ENCODE measurements around the gene SHISA7.
"Not testable (repeated sequence)": the region's sequence is repeated elsewhere in the genome, so short reads cannot be mapped to it uniquely, and the experiment has no call there.

SHISA7 gene

GRCh38 chr19:55446060-55446459 is 3.0 kb upstream of the SHISA7 start:
- DNase-seq (ENCODE audit: low read depth), result no peak

DNA sequence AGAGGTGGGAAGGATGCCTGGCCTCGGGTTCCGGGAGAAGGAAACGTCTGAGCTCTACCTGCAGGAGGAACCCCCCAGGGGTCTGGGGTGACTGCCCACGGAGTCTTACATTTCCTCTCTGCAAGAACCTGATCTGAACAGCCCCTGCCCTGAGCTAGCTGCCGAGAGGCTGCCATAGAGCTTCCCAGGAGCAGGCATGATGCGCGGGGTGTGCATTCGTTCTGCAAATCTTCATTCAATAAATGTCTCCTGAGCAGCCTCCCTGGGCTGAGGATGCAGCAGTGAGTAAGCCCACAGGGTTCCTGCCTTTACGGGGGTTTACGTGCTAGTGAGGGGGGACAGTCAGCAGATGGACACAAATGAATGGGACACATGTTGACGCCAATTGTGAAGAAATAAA is 1.5 kb upstream of the SHISA7 start:
- no peak for DNase-seq (ENCODE audit: low read depth)

- DNase-seq (ENCODE audit: low read depth), result no peak
Observed at GRCh38 chr19:55443824-55444480, 852 bp upstream of the SHISA7 start.

- no peak for DNase-seq (ENCODE audit: low read depth)
Observed at GRCh38 chr19:55442372-55442961, 633 bp downstream of the SHISA7 start.

- no peak for DNase-seq (ENCODE audit: low read depth)
Observed at GRCh38 chr19:55441692-55442321, 1.3 kb downstream of the SHISA7 start.

DNA sequence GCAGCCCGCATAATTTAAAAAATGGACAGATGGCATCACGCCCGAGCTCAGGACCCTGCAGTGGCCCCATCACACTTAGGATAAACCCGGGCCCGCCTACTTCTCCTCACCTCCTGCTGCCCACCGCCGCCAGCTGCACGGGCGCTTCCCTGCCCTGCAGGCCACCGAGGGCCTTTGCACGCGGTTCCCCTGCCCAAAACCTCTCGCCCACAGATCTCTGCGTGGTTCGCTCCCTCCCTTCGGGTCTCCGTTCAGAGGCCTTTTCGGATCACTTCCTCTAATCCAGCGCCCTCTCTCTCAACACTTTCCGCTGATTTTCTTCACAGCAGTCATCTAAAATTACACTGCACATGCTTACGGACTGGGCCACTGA is 1.8 kb downstream of the SHISA7 start:
- DNase-seq (ENCODE audit: low read depth), result no peak

DNA sequence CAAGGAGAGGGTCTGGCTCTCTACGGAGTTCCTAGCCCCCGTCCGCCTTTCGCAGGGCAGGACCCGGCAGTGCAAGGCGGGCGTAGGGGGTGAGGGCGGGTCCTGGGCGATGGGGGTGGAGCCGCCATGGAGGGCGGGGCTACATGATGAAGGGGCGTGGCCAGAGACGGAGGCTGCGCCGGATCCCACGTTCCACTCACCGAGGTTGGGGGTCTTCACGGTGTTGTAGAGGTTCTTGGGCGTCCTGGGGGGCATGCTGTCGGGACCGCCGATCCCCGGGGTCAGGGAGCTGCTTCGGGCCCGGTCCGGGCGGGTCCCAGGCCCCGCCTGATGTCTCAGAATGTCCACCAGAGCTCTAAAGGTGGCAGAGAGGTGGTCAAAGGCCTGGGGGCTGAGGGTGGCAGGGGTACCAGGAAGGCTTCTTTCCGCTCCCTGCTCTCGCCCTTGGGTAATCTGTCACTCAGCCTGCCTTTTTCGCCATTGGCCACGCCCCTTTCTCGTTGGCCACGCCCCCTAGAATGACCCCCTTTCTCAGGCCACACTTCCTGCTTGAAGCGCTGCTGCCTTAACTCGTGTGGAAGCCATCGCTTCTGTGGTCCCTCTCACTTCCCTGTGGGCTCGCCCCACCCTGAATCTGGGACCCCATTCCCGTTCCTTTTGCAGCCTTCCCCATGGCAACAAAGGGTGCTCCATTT is 2.5 kb downstream of the SHISA7 start:
- DNase-seq (ENCODE audit: low read depth), result peak; percentile 27

- no peak for DNase-seq (ENCODE audit: low read depth)
Observed at GRCh38 chr19:55439052-55439451, 4.0 kb downstream of the SHISA7 start.

DNA sequence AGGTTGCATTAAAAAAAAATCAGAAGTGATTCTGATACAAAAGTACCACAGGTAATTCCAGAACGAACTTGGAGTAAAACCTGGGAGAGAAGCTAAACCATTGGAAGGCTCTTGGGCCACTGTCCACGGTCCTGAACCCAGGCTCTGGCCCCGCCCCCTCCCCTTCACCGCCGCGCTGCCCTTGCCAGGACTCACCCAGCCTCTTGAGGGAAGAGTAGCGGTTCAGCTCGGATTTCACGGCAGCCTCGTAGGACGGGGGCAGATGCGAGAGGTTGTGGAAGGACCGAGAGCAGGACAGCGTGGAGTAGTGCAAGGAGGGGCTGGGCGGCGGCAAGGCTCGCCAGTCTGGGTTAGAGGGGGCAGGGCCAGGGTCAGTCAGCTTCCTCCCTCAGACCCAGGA is 5.7 kb downstream of the SHISA7 start:
- peak; percentile 72 for DNase-seq (ENCODE audit: low read depth)

DNA sequence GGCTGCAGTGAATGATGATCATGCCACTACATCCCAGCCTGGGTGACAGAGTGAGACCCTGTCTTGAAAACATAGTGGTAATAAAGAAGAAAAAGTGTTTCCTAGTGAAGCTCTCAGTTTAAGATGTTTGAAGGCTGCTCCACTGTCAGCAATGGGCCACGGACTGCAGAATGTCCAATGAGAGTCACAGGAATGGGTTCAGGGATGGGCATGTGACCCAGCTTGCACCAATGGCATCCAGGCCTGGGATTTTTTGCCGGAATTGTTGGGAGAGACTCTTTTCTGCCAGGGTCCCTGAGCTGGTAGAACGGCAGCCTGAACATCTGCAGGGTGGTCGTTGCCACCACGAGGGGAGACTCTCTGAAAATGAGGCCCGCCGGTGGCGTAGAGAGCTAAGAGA is 6.3 kb downstream of the SHISA7 start:
- DNase-seq (ENCODE audit: low read depth), result no peak

DNA sequence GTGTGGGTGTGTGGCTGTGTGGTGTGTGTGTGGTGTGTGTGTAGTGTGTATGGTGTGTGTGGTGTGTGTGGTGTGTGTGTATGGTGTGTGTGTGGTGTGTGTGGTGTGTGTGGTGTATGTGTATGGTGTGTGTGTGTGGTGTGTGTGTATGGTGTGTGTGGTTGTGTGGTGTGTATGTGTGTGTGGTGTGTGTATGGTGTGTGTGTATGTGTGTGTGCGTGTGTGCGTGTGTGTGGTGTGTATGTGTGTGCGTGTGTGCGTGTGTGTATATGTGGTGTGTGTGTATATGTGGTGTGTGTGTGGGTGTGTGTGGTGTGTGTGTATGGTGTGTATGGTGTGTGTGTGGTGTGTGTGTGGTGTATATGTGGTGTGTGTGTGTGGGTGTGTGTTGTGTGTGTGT is 8.1 kb downstream of the SHISA7 start:
- DNase-seq (ENCODE audit: low read depth), result no peak

DNA sequence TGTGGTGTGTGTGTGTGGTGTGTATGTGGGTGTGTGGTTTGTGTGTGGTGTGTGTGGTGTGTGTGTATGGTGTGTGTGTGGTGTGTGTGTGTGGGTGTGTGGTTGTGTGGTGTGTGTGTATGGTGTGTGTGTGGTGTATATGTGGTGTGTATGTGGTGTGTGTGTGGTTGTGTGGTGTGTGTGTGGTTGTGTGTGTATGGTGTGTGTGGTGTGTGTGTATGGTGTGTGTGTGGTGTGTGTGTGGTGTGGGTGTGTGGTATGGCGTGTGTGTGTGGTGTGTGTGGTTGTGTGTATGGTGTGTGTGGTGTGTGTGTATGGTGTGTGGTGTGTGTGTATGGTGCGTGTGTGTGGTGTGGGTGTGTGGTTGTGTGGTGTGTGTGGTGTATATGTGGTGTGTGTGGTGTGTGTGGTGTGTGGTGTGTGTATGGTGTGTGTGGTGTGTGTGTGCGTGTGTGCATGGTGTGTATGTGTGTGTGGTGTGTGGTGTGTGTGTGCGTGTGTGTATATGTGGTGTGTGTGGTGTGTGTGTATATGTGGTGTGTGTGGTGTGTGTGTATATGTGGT is 8.7 kb downstream of the SHISA7 start:
- DNase-seq (ENCODE audit: low read depth), result no peak

GRCh38 chr19:55433292-55433691 is 9.8 kb downstream of the SHISA7 start:
- no peak for DNase-seq (ENCODE audit: low read depth)

DNA sequence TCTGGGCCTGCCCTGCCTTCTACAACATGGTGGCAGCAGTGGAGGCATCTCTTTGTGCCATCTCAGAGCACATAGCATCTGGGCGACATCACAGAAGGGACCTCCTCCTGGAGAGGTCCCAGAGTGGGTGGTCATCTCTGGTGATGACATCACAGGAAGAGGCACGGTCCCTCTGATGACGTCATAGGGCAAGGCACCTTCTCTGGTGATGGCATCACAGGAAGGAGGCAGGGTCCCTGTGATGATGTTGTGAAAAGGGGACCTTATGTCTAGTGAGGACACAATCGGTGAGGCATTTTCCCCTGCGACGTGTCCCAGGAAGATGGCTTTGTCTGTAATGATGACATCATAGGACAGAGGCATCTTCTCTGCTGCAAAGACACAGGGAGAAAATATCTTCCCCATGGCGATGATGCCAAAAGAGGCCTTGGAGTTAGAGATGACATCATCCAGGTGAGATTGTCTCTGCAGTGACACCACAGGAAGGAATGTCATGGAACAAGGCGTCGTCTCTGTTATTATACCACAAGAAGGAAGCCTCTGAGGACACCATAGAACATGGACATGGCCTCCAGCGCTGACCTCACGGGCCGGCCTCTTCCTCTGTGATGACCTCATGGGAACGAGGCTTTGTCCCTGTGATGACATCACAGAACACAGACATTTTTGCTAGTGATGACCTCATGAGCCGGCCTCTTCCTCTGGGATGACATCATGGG is 10.7 kb downstream of the SHISA7 start:
- peak; percentile 24 for DNase-seq (ENCODE audit: low read depth)

DNA sequence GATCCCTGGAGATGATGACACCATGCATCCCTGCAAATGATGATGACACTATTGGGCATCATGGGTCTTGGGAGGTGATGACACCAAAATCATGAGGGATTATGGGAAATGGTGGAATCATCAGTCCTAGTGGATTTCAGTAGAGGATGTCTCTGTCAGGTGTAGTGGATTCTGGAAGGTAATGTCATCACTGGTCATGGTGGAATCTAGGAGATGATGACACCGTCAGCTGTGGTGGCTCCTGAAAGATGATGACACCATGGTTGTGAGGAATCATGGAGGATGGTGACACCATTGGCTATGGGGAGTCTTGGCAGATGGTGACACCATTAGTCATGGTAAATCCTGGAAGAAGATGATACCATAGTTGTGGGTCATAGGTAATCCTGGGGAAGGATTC is 11.9 kb downstream of the SHISA7 start:
- DNase-seq (ENCODE audit: low read depth), result no peak

GRCh38 chr19:55426042-55426441 is 17.1 kb downstream of the SHISA7 start:
- no peak for DNase-seq (ENCODE audit: low read depth)

DNA sequence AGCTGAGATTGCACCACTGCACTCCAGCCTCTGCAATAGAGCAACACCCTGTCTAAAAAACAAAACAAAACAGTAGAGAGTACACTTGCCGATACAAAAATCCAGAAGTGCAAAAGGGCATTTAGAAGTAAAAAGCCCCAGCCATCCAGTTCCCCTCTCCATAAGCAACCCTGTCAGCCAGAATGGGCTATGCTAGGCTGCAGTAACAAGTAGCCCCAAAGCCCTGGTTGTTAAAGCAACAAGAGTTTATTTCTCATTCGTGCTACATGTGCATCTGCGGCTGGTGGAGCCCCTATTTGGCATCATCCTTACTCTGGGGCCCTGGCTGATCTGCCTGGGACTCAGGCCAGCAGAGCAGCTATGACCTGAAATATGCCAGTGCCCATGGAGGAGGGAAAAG is 18.6 kb downstream of the SHISA7 start:
- DNase-seq (ENCODE audit: low read depth), result no peak

- DNase-seq (ENCODE audit: low read depth), result no peak
Observed at GRCh38 chr19:55423225-55424005, 19.7 kb downstream of the SHISA7 start.

GRCh38 chr19:55421281-55421680 is 21.8 kb downstream of the SHISA7 start:
- not testable (repeated sequence) for DNase-seq (ENCODE audit: low read depth)

GRCh38 chr19:55419624-55420236 is 23.4 kb downstream of the SHISA7 start:
- DNase-seq (ENCODE audit: low read depth), result no peak

DNA sequence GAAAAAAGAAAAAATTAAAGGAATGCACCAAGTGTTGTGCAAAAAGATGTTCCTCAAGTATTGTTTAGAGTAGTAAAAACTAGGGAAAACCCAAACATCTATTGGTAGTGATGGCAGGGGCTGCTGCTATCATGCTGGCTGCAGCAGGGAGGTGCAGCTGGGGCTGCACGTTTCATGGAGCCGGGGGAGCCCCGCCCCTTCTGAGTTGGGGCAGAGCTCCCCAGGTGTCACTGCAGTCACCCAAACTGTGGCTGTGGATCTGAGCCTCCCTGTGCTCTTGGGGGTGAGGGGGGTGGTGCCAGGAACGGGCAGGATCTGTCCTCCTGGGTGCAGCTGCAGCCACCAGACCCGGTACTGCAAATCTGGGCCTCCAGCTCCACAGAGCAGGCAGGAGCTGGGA is 24.0 kb downstream of the SHISA7 start:
- DNase-seq (ENCODE audit: low read depth), result no peak

Measured in ELR (cell line).